Measurements from ENCODE around the gene KIF16B. TPM values are rescaled to one million over a fixed set of nuclear protein-coding genes. Genes with fewer than 3 reads are reported as not detected.

Gene KIF16B
- total RNA-seq, 1 experiment from 2014 or later: 7.0 TPM

DNA sequence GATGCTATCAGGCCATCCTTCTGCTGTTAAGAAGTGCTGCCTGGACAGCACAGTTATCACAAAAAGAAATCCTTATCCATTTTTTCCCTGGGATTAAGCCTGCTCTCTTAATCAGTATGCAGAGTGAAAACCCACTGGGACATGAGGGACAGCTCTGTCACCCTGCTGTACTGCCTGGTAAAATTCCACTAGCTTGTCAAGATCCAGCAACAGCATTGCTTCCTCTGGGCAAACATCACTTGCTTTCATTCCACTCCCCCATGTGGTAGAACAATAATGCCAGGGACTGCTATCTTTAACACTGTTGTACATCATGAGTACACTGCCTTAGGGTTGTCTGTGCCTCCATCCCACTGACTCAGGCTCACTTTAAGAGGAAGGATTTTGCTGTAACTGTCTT, 331.3 kb downstream of the KIF16B start:
- Histone ChIP-seq H3K4me2 (ENCODE audit: low read length) (no peak overlapping the region), H3K9me2 (ENCODE audit: insufficient read depth) (no peaks in the 10 kb centered on the region), H3K4me1 (ENCODE audit: control insufficient read depth in 1 of 2, insufficient read depth in 2 of 2, low read length in 2 of 2) (no peaks in the 10 kb centered on the region), H3K36me3 (ENCODE audit: control insufficient read depth in 1 of 2, insufficient read depth in 2 of 2, low read length in 2 of 2) (no peaks in the 10 kb centered on the region), H3K9me3 (ENCODE audit: control insufficient read depth in 1 of 2, insufficient read depth in 1 of 2, low read depth in 1 of 2, low read length in 2 of 2) (no peaks in the 10 kb centered on the region), H3K27ac (ENCODE audit: low read depth, low read length) (no peak overlapping the region), H2AFZ (ENCODE audit: low read depth, low read length, poor library complexity, severe bottlenecking) (no peak overlapping the region), H4K20me1 (ENCODE audit: insufficient read depth) (no peaks in the 10 kb centered on the region), H3K4me3 (replicated peaks in 1 of 2; ENCODE audit: low read depth in 1 of 2, low read length in 2 of 2) (no peak overlapping the region), H3K79me2 (ENCODE audit: insufficient read depth, low read length) (no peaks in the 10 kb centered on the region), H3K9ac (ENCODE audit: low read length) (no peak overlapping the region), H3K27me3 (ENCODE audit: insufficient read depth, low read length) (0 out of 2 replicates have a peak, but pooled peaks cover 4% of the 10 kb centered on the region)
- TF ChIP-seq ZNF274 (IDR thresholded peaks at IDR 0.05; ENCODE audit: low read depth, low read length): no peak
- TF ChIP-seq, protein P1, sequence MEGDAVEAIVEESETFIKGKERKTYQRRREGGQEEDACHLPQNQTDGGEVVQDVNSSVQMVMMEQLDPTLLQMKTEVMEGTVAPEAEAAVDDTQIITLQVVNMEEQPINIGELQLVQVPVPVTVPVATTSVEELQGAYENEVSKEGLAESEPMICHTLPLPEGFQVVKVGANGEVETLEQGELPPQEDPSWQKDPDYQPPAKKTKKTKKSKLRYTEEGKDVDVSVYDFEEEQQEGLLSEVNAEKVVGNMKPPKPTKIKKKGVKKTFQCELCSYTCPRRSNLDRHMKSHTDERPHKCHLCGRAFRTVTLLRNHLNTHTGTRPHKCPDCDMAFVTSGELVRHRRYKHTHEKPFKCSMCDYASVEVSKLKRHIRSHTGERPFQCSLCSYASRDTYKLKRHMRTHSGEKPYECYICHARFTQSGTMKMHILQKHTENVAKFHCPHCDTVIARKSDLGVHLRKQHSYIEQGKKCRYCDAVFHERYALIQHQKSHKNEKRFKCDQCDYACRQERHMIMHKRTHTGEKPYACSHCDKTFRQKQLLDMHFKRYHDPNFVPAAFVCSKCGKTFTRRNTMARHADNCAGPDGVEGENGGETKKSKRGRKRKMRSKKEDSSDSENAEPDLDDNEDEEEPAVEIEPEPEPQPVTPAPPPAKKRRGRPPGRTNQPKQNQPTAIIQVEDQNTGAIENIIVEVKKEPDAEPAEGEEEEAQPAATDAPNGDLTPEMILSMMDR (IDR thresholded peaks at IDR 0.05 in 2 of 3, conservative IDR thresholded peaks at IDR 0.05 in 1 of 3; ENCODE audit: borderline replicate concordance in 1 of 3, insufficient read depth in 1 of 3, low read depth in 2 of 3, low read length in 2 of 3): 0 out of 6 replicates have a peak, but pooled peaks of 1 of the 3 experiments have one; percentile 12
- no peak for TF ChIP-seq CBX3 (IDR thresholded peaks at IDR 0.05; ENCODE audit: low read depth)
- intact Hi-C loops (cut with micrococcal nuclease): no loop called here
- ATAC-seq (no peak), DNase-seq (ENCODE audit: low read depth, low spot score) (peak; percentile 2)
- CTCF ChIA-PET: no interaction called here
- POLR2A ChIA-PET: no interaction called here
- BruUV-seq (replicated peaks): no TSS peak
- RAD21 ChIA-PET (ENCODE audit: low non-redundant PET in 1 of 2, low total read pairs in 2 of 2, uncharacterized antibody in 2 of 2, unreplicated experiment in 2 of 2): no interaction called here

DNA sequence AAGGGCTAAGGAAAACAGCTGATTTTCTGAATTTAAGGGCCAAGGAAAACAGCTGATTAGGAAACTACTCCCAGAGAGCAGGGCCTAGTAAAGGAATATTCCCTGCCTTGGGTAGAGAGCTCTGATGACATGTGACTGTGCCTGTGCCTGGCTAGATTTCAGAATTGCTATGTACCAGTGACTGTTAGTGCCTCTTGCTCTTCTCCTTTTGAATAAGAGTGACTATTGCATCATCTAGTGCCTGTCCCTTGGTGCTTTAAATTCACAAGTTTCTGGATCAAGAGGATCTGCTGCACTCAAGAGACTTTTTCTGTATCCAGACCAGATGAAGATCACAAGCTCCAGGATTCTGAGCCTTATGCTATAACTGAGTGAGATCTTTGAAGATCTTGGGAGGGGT, 332.9 kb downstream of the KIF16B start:
- H3K36me3 ChIP-seq (ENCODE audit: control insufficient read depth in 1 of 2, insufficient read depth in 2 of 2, low read length in 2 of 2): no peaks in the 10 kb centered on the region
- H3K9me3 ChIP-seq (ENCODE audit: control insufficient read depth in 1 of 2, insufficient read depth in 1 of 2, low read depth in 1 of 2, low read length in 2 of 2): no peaks in the 10 kb centered on the region
- no peak overlapping the region for H3K4me2 ChIP-seq (ENCODE audit: low read length)
- H2AFZ ChIP-seq (ENCODE audit: low read depth, low read length, poor library complexity, severe bottlenecking): no peak overlapping the region
- H3K4me3 ChIP-seq (replicated peaks in 1 of 2; ENCODE audit: low read depth in 1 of 2, low read length in 2 of 2): no peak overlapping the region
- ChIA-PET RAD21 (ENCODE audit: low non-redundant PET in 1 of 2, low total read pairs in 2 of 2, uncharacterized antibody in 2 of 2, unreplicated experiment in 2 of 2) (no interaction called here), POLR2A (no interaction called here), CTCF (no interaction called here)
- no peaks in the 10 kb centered on the region for H4K20me1 ChIP-seq (ENCODE audit: insufficient read depth)
- no peak for DNase-seq (ENCODE audit: low read depth, low spot score)
- H3K27ac ChIP-seq (ENCODE audit: low read depth, low read length): no peak overlapping the region
- H3K9ac ChIP-seq (ENCODE audit: low read length): no peak overlapping the region
- intact Hi-C loops (cut with micrococcal nuclease): no loop called here
- BruUV-seq (replicated peaks): no TSS peak
- ATAC-seq: no peak
- 0 out of 2 replicates have a peak, but pooled peaks cover 4% of the 10 kb centered on the region for H3K27me3 ChIP-seq (ENCODE audit: insufficient read depth, low read length)
- H3K4me1 ChIP-seq (ENCODE audit: control insufficient read depth in 1 of 2, insufficient read depth in 2 of 2, low read length in 2 of 2): no peaks in the 10 kb centered on the region
- H3K79me2 ChIP-seq (ENCODE audit: insufficient read depth, low read length): no peaks in the 10 kb centered on the region
- H3K9me2 ChIP-seq (ENCODE audit: insufficient read depth): no peaks in the 10 kb centered on the region
- TF ChIP-seq CEBPB (IDR thresholded peaks at IDR 0.05; ENCODE audit: low read depth) (no peak), ZFX (IDR thresholded peaks at IDR 0.05) (no peak), SIN3A (IDR thresholded peaks at IDR 0.05; ENCODE audit: low read depth) (no peak), EZH2 (IDR thresholded peaks at IDR 0.05) (no peak), FOSL1 (IDR thresholded peaks at IDR 0.05; ENCODE audit: low read depth) (no peak), ELF1 (IDR thresholded peaks at IDR 0.05; ENCODE audit: borderline replicate concordance, low read depth) (no peak), EGR1 (IDR thresholded peaks at IDR 0.05; ENCODE audit: low read depth) (no peak), JUND (IDR thresholded peaks at IDR 0.05) (no peak)
- TF ChIP-seq, protein P2, sequence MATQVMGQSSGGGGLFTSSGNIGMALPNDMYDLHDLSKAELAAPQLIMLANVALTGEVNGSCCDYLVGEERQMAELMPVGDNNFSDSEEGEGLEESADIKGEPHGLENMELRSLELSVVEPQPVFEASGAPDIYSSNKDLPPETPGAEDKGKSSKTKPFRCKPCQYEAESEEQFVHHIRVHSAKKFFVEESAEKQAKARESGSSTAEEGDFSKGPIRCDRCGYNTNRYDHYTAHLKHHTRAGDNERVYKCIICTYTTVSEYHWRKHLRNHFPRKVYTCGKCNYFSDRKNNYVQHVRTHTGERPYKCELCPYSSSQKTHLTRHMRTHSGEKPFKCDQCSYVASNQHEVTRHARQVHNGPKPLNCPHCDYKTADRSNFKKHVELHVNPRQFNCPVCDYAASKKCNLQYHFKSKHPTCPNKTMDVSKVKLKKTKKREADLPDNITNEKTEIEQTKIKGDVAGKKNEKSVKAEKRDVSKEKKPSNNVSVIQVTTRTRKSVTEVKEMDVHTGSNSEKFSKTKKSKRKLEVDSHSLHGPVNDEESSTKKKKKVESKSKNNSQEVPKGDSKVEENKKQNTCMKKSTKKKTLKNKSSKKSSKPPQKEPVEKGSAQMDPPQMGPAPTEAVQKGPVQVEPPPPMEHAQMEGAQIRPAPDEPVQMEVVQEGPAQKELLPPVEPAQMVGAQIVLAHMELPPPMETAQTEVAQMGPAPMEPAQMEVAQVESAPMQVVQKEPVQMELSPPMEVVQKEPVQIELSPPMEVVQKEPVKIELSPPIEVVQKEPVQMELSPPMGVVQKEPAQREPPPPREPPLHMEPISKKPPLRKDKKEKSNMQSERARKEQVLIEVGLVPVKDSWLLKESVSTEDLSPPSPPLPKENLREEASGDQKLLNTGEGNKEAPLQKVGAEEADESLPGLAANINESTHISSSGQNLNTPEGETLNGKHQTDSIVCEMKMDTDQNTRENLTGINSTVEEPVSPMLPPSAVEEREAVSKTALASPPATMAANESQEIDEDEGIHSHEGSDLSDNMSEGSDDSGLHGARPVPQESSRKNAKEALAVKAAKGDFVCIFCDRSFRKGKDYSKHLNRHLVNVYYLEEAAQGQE (IDR thresholded peaks at IDR 0.05; ENCODE audit: low read depth): no peak
- TF ChIP-seq, protein P3, sequence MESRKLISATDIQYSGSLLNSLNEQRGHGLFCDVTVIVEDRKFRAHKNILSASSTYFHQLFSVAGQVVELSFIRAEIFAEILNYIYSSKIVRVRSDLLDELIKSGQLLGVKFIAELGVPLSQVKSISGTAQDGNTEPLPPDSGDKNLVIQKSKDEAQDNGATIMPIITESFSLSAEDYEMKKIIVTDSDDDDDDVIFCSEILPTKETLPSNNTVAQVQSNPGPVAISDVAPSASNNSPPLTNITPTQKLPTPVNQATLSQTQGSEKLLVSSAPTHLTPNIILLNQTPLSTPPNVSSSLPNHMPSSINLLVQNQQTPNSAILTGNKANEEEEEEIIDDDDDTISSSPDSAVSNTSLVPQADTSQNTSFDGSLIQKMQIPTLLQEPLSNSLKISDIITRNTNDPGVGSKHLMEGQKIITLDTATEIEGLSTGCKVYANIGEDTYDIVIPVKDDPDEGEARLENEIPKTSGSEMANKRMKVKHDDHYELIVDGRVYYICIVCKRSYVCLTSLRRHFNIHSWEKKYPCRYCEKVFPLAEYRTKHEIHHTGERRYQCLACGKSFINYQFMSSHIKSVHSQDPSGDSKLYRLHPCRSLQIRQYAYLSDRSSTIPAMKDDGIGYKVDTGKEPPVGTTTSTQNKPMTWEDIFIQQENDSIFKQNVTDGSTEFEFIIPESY (IDR thresholded peaks at IDR 0.05; ENCODE audit: extremely low read depth, insufficient replicate concordance, low read length): no peak
- TF ChIP-seq, protein P4, sequence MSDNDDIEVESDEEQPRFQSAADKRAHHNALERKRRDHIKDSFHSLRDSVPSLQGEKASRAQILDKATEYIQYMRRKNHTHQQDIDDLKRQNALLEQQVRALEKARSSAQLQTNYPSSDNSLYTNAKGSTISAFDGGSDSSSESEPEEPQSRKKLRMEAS (IDR thresholded peaks at IDR 0.05): no peak
